WTC11 (cell line): ENCODE data around the gene DMD.

Source experiments
- NFYB ChIP-seq: sonication (generic); formaldehyde crosslinking; conservative IDR thresholded peaks from 2 replicates; pipeline ENCODE4 v1.8.0; 2022; ENCODE audit warnings: low read depth, missing genetic modification reagents
- ZBTB21 ChIP-seq: sonication (generic); formaldehyde crosslinking; IDR thresholded peaks from 2 replicates; pipeline ENCODE4 v1.8.1; 2023; ENCODE audit warnings: mild to moderate bottlenecking, missing genetic modification reagents, borderline replicate concordance
- ZNF317 ChIP-seq: sonication (generic); formaldehyde crosslinking; IDR thresholded peaks from 2 replicates; pipeline ENCODE4 v1.8.1; 2023; ENCODE audit warnings: low read depth, mild to moderate bottlenecking, moderate library complexity, missing genetic modification reagents, borderline replicate concordance
- TF ChIP-seq, protein P1 (sequence below): fragments of 200-600 bp; IDR thresholded peaks from 2 replicates; pipeline ENCODE4 v1.8.0; 2022; ENCODE audit warnings: antibody characterized with exemption
- TF ChIP-seq, protein P2 (sequence below): sonication (generic); formaldehyde crosslinking; IDR thresholded peaks from 2 replicates; pipeline ENCODE4 v1.8.1; 2022; ENCODE audit warnings: missing genetic modification reagents, borderline replicate concordance
- TF ChIP-seq, protein P3 (sequence below): sonication (generic); formaldehyde crosslinking; IDR thresholded peaks from 2 replicates; pipeline ENCODE4 v1.8.0; 2022; ENCODE audit warnings: mild to moderate bottlenecking, missing genetic modification reagents
- TF ChIP-seq, protein P4 (sequence below): sonication (generic); formaldehyde crosslinking; IDR thresholded peaks from 2 replicates; pipeline ENCODE4 v1.8.0; 2023; ENCODE audit warnings: missing genetic modification reagents

DNA sequence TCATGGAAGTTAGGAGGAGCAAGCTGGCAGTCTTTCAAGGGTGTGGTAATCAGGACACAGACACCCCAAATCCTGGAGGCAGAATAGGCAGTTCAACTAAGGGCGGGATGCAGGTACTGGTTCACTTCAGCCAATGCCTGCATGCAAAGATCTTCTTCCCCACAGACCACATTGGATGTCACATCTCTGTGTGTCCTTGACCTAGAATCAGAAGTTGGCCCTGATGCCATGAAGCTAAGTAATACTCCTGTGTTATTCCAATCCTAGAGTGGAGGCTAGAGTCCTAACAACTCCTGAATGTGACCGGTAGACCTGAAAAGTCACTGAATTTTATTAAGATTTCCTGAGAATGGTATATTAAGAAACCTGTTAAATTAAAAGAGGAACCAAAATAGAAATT, 165.5 kb downstream of the DMD start:
- TF ChIP-seq ZBTB21 = no peak
- TF ChIP-seq NFYB (CRISPR knock-in tag) = no peak
- TF ChIP-seq, protein P1, sequence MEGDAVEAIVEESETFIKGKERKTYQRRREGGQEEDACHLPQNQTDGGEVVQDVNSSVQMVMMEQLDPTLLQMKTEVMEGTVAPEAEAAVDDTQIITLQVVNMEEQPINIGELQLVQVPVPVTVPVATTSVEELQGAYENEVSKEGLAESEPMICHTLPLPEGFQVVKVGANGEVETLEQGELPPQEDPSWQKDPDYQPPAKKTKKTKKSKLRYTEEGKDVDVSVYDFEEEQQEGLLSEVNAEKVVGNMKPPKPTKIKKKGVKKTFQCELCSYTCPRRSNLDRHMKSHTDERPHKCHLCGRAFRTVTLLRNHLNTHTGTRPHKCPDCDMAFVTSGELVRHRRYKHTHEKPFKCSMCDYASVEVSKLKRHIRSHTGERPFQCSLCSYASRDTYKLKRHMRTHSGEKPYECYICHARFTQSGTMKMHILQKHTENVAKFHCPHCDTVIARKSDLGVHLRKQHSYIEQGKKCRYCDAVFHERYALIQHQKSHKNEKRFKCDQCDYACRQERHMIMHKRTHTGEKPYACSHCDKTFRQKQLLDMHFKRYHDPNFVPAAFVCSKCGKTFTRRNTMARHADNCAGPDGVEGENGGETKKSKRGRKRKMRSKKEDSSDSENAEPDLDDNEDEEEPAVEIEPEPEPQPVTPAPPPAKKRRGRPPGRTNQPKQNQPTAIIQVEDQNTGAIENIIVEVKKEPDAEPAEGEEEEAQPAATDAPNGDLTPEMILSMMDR = no peak
- TF ChIP-seq, protein P2, sequence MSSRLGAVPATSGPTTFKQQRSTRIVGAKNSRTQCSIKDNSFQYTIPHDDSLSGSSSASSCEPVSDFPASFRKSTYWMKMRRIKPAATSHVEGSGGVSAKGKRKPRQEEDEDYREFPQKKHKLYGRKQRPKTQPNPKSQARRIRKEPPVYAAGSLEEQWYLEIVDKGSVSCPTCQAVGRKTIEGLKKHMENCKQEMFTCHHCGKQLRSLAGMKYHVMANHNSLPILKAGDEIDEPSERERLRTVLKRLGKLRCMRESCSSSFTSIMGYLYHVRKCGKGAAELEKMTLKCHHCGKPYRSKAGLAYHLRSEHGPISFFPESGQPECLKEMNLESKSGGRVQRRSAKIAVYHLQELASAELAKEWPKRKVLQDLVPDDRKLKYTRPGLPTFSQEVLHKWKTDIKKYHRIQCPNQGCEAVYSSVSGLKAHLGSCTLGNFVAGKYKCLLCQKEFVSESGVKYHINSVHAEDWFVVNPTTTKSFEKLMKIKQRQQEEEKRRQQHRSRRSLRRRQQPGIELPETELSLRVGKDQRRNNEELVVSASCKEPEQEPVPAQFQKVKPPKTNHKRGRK (CRISPR knock-in tag) = no peak
- TF ChIP-seq ZNF317 (CRISPR knock-in tag) = no peak
- TF ChIP-seq, protein P3, sequence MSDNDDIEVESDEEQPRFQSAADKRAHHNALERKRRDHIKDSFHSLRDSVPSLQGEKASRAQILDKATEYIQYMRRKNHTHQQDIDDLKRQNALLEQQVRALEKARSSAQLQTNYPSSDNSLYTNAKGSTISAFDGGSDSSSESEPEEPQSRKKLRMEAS (CRISPR knock-in tag) = no peak
- TF ChIP-seq, protein P4, sequence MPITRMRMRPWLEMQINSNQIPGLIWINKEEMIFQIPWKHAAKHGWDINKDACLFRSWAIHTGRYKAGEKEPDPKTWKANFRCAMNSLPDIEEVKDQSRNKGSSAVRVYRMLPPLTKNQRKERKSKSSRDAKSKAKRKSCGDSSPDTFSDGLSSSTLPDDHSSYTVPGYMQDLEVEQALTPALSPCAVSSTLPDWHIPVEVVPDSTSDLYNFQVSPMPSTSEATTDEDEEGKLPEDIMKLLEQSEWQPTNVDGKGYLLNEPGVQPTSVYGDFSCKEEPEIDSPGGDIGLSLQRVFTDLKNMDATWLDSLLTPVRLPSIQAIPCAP (CRISPR knock-in tag) = no peak
